HG03066 (cell line): ENCODE data around the gene ZFAND4.
"Not testable (repeated sequence)": the region's sequence is repeated elsewhere in the genome, so short reads cannot be mapped to it uniquely, and the experiment has no call there.

Source experiments
- ATAC-seq: cut with Tn5 transposase; IDR thresholded peaks from one replicate; pipeline ENCODE4 v1.9.1; 2021; ENCODE audit warnings: low read depth; ENCODE audit not compliant: unreplicated experiment

The ZFAND4 gene

DNA sequence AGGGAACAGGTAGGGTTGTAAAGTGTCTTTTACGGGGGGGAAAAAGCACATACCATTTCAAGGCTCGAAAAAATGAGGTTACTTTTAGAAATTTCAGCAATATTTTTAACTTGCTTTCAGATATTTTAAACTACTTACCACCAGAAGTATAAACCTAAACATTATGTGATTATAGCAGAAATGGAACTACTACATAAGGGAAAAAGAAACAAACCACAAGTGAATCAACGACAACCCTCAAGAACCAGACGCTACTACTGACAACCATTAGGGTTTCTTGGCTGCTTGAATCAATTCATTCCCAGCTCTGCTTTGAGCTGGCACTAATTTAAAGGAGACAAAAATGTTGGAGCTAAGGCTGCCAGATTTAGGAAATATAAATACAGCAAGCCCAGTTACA, 80.1 kb downstream of the ZFAND4 start:
- no peak for ATAC-seq

DNA sequence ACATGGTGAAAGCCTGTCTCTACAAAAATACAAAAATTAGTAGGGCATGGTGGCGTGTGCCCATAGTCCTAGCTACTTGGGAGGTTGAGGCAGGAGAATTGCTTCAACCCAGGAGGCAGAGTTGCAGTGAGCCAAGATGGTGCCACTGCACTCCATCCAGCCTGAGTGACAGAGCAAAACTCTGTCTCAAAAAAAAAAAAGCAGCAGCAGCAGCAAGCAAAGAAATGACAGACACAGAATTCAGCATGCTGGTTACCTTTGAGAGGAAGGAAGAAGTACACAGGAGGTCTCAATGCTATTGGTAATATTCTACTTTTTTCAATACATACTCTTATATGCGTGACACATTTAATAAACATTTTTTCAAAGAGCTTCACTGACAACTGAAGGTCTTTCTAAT, 81.3 kb downstream of the ZFAND4 start:
- ATAC-seq, result no peak

DNA sequence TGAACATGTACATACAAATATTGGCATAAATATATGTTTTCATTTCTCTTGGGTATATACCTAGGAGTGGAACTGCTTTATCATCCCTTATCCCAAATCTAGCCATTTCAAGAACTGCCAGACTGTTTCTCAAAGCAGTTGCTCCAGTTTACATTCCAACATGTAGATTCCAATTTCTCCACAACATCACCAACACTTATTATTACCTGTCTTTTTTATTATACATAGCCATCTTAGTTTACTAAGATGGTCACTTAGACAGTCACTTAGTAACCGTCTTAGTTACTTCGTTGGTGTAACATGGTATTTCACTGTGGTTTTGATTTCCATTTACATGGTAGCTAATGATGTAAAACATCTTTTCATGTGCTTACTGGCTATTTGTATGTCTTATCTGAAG, 82.7 kb downstream of the ZFAND4 start:
- ATAC-seq, result no peak

DNA sequence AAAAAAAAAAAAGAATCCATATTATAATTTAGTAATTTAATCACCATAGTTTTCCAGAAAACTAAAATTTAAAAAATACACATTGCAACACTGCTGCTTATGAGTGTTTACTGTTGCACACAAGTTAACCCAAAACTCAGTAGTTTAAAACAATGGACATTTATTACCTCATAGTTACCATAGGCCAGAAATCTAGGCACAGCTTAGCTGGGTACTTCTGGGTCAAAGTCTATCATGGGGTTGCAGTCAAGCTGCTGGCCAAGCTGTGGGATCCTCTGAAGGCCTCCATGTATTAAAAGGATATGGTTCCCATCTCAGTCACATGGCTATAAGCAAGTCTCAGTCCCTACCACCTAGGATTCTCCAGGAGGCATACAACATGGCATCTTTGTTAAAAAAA, 83.6 kb downstream of the ZFAND4 start:
- ATAC-seq, result no peak

DNA sequence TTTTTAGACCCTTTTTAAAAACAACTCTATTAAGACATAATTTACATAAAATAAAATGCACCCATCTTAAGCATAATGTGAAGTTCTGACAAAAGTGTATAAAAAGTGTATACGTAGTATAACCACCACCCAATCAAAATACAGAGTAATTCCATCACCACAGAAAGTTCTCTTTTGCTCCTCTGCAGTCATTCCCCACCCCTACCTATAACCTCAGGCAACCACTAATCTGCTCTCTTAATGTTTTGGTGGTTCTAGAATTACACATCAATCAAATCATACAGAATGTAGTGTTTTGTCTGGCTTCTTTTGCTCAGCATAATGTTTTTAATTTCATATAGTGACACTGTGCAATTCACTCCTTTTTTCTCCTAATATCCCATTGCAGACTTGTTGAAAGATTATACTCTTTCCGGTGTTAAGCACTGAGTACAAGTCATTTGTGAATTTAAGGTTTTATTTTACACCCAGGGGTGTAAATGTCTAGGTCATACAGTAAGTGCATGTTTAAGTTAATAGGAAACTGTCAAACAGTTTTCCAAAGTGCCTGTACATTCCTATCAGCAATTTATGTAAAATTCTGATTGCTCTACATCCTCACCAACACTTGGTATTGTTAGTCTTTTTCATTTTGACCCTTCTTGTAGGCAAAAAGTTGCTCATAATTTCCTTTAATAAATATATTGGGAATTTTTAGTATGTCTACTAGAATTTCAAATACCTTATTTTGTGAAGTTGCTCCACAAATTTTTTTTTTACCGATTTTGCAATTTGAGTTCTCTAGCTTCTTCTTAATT, 86.3 kb downstream of the ZFAND4 start:
- ATAC-seq, result no peak

DNA sequence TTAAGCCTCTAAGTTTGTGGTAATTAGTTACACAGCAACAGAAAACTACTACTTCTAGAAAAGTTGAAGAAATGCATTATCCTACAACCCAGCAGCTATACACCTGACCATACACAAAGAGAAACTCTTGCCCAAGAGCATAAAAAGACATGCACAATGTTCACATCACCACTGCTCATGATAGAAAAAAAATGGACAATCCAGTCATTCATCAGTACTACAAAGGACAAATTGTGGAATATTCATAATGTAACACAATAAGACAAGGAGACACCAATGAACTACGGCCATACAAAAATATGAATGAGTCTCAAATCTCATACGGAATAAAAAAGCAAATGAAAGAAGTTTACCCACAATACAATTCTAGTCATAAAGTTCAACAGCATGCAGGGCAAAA, 87.4 kb downstream of the ZFAND4 start:
- ATAC-seq, result no peak

DNA sequence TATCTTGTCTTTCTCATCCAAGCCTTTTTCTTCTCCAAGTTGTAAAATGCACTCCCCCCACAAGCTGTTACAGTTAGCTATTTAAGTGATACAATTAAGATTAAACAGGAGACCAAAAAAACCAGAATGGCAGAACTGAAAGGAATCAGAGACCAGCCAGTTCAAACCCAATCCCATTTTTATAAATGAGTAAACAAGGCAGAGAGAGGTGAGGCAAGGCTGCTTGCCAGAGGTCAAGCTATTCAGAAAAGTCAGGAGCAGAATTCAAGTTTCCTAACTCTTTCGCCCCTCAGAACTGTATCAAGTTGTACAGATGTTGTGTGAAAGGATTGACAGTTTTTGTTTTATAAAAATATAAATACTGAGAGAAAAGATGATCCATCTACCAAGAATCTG, 90.2 kb downstream of the ZFAND4 start:
- no peak for ATAC-seq

DNA sequence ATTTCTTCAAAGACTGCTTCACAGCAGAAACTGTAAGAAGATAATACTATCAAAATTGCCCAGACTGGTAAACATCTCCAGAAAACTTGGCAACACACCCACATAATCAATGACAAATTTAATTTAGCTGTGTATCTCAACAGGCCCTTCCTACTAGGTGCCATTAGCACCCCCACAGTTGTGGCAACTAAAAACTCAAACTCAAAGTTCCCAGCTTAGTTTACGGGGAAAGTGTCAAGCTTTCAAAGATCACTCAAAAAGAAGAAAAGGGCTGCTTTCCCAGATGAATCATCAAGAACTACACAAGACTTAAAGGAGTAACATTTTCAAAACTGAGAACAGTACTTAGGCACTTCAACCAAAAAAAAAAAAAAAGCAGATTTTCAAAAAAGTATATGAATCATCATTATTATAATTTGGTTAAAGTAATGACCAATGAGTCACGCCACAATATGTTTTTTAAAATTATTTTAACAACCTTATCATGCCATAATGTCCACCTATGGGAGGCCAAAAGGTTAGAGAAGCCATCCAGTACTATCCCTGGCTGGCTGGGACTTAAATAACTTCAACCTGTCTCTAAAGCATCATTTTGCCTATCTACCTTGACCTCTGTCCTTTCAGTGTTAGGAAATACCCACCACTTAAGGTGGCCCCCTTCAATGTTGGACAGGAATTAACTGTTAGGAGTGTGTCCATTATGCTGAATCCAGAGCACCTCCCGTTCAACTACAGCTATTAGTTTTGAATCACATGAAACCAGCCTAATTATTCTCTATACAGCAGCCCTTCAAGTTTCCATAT, 90.8 kb downstream of the ZFAND4 start:
- no peak for ATAC-seq

DNA sequence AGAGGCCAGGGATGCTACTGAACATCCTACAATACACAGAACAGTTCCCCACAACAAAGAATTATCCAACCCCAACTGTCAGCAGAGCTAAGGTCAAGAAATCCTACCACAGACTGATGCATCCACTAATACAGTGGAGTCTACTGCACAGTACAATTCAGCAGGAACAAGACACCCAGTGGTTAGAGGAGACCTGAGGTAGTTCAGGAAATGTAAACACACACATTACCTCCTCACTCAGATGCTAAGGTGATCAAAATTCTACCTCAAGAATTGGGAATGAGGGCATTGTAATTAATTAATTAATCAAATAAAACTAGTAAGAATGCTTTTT, 91.4 kb downstream of the ZFAND4 start:
- ATAC-seq, result peak; percentile 36

DNA sequence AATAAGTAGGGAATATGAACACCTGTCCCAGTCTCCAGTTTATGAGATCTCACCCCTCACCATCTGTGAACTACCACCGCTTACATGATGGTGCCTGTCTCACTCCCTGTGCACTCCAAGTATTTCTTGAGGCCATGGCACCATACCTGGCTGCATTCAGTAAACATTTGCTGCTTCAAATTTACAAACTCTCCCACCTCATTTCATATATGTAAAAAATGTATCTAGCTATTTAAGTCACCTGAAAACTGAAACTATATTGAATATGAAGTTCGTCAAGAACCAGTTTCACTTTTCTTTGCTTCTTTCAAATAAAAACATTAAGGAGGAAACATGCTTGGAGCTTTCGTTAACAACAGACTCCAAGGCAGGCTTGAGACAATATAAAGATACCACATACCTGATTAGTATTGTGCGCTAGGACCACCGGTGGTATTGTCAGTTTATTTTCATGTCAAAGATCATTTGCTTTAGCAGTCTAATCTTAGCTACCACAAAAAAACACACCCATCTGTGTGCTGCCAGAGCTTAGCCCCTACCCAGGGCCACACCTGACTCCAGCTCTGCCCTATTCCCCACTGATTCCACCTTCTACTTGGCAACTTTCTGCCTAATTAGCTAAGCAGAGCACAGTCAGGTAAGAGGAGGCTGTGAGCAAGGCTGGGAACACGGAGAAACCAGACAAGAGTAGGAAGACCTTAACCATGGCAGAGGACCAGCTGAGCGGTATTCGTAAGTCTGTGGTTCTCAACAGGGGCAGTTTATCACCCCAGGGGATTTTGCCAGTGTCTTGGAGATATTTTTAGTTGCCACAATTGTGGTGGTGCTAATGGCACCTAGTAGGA, 92.0 kb downstream of the ZFAND4 start:
- peak; percentile 58 for ATAC-seq

DNA sequence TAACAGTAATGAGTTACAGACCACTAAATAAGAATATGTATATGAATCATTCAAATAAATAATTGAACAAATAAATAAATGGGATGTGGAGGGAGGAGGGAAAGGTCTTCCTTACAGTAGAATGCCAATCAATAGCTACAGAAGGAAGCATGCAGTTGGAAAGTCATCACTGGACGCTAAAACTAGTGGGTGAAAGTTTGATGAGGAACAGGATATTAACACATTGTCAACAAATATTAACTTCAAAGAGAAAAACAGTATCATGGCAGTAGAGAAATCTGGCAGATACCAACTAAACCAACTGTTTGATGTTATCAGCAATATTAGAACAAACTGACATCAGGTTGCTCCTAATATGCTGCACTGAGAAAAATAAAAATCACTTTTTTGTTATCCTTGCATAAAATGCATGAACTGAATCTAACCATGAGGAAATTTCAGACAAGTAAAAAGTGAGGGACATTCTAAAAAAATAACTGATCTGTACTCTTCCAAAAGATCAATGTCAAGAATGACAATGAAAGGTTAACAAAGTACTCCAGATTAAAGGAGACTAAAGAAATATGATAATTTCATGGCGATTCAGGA, 94.1 kb downstream of the ZFAND4 start:
- ATAC-seq, result no peak

DNA sequence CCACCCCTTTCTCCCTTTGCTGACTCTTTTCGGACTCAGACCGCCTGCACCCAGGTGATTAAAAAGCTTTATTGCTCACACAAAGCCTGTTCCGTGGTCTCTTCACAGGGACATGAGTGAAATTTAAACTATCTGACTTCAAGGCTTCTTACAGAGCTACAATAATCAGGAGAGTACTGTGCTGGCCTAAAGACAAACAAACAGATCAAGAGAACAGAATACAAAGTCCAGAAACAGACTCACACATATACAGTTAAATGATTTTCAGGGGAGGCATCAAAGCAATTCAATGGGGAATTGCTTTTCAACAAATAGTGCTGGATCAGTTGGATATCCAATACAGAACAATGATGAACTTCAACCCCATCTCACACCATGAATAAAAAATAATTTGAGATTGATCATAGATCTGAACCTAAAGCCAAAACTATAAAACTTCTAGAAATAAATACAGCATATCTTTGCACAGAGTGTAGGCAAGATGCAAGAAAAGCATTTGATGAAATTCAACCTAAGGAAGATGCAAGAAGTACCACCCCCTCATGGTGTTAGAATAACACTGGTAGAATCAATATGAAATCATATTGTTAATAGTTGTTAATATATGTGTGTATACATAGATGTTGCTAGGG, 96.5 kb downstream of the ZFAND4 start:
- ATAC-seq, result no peak

DNA sequence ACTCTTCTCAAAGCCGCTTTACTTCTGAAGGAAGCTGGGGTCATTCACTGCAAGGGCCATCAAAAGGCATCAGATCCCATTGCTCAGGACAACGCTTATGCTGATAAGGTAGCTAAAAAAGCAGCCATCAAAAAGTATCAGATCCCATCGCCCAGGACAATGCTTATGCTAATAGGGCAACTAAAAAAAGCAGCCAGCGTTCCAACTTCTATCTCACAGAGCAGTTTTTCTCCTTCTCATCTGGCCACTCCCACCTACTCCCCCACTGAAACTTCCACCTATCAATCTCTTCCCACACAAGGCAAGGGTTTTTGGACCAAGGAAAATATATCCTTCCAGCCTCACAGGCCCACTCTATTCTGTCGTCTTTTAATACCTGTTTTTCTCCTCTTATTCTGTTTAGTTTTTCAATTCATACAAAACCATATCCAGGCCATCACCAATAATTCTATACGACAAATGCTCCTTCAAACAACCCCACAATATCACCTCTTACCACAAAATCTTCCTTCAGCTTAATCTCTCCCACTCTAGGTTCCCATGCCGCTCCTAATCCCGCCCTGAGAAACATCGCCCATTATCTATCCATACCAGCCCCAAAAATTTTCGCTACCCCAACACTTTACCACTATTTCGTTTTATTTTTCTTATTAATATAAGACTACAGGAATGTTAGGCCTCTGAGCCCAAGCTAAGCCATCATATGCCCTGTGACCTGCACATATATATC, 97.4 kb downstream of the ZFAND4 start:
- not testable (repeated sequence) for ATAC-seq

DNA sequence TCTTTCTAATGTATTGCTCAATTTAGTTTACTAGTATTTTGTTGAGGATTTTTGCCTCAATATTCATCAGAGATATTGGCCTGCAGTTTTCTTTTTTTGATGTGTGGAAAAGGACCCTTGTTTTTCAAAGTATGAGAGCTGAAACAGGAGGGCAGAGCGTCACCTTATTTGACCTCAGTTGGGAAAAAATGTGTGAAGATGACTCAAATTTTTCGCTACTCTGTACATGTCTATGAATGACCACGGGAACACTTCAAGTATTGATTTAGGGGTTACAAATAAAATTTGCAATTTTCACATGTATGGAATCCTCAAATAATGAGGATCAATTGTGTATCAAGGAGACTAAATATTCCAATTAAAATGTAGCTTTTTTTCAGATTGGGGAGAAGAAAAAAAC, 103.1 kb downstream of the ZFAND4 start:
- ATAC-seq, result no peak

DNA sequence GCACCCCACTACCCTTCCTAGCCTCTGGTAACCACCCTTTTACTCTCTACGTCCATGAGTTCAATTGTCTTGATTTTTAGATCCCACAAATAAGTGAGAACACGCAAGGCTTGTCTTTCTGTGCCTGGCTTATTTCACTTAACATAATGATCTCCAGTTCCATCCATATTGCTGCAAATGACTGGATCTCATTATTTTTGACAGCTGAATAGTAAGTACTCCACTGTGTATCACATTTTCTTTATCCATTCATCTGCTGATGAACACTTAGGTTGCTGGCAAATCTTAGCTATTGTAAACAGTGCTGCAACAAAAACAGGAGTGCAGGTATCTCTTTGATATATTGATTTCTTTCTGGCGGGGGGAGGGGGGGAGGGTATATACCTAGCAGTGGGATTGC, 106.2 kb downstream of the ZFAND4 start:
- ATAC-seq, result no peak
